ENCODE measurements around the gene HPS1. TPM values are rescaled to one million over a fixed set of nuclear protein-coding genes. Genes with fewer than 3 reads are reported as not detected.

The HPS1 gene
- total RNA-seq, 1 donor from 2014 or later = 34.7 TPM

DNA sequence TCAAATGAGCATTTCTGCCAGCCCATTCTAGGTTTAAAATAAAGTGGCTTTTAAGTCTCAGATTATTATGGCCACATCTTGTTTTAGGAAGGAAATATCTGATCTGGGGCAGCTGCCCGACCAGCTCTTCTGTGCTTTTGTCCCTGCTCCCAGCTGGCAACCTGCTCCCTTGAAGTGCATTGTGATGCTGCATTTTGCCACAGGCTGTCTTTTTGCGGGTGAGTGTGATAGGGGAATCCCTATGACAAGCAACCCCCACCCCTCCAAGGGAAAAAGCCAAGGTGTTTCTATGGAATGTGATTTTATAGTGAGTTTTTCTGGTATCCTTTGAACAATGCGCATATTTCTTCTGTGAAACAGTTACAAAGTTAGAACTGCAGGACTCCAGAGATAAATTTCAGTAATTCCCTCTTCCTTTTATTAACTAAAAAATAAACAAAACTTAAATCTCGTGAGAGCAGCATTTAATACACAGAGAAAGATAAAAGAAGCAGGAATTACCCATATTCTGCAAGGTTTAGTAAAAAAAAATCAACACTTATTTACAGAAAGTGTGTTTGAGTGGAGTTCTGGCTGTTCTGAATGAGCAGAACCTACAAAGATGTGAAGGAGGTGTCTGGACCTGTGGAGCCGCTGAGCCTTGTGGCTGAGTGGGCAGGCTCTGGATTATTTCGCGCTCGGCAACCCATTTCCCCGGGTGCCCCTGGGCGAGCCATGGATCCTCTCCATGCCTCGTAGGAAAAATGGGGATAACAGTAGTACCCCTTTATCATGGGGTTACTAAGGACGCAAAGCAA is 10.1 kb upstream of the HPS1 start:
- Mint-ChIP-seq H3K27ac (ENCODE audit: unreplicated experiment) (no peak overlapping the region), H3K4me3 (ENCODE audit: unreplicated experiment) (no peak overlapping the region), H3K9me3 (ENCODE audit: unreplicated experiment) (no peaks in the 10 kb centered on the region), H3K27me3 (ENCODE audit: low read depth, unreplicated experiment) (peaks cover 11% of the 10 kb centered on the region), H3K4me1 (ENCODE audit: low read depth, unreplicated experiment) (peaks cover 16% of the 10 kb centered on the region), H3K36me3 (ENCODE audit: low read depth, unreplicated experiment) (no peaks in the 10 kb centered on the region)
- no peaks in the 10 kb centered on the region for H4K20me1 ChIP-seq (ENCODE audit: insufficient read depth, low read length)
- TF ChIP-seq, protein P1, sequence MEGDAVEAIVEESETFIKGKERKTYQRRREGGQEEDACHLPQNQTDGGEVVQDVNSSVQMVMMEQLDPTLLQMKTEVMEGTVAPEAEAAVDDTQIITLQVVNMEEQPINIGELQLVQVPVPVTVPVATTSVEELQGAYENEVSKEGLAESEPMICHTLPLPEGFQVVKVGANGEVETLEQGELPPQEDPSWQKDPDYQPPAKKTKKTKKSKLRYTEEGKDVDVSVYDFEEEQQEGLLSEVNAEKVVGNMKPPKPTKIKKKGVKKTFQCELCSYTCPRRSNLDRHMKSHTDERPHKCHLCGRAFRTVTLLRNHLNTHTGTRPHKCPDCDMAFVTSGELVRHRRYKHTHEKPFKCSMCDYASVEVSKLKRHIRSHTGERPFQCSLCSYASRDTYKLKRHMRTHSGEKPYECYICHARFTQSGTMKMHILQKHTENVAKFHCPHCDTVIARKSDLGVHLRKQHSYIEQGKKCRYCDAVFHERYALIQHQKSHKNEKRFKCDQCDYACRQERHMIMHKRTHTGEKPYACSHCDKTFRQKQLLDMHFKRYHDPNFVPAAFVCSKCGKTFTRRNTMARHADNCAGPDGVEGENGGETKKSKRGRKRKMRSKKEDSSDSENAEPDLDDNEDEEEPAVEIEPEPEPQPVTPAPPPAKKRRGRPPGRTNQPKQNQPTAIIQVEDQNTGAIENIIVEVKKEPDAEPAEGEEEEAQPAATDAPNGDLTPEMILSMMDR (IDR thresholded peaks at IDR 0.05; ENCODE audit: insufficient read depth, low read depth, low read length) = no peak
- TF ChIP-seq EZH2 (IDR thresholded peaks at IDR 0.05; ENCODE audit: insufficient read depth, low read length) = no peak
- H3K79me2 ChIP-seq (ENCODE audit: insufficient read depth, low read length) = no peaks in the 10 kb centered on the region
- H3K4me2 ChIP-seq (ENCODE audit: low read length) = no peak overlapping the region
- H3K4me3 ChIP-seq (ENCODE audit: insufficient read depth, low read depth, low read length) = no peak overlapping the region
- peaks cover 18% of the 10 kb centered on the region for H3K4me1 ChIP-seq (ENCODE audit: insufficient read depth, low read length)
- no peaks in the 10 kb centered on the region for H3K36me3 ChIP-seq (ENCODE audit: insufficient read depth, low read length)
- no peak overlapping the region for H3K27ac ChIP-seq (ENCODE audit: low read depth, low read length)
- H2AFZ ChIP-seq (ENCODE audit: low read depth, low read length) = no peak overlapping the region
- no peaks in the 10 kb centered on the region for H3K27me3 ChIP-seq (ENCODE audit: insufficient read depth, low read length)
- H3K9ac ChIP-seq (ENCODE audit: low read length) = no peak overlapping the region
- FAIRE-seq (no peak), DNase-seq (ENCODE audit: low read depth) (no peak)
- H3K9me3 ChIP-seq (ENCODE audit: insufficient read depth, low read depth, low read length) = no peaks in the 10 kb centered on the region

DNA sequence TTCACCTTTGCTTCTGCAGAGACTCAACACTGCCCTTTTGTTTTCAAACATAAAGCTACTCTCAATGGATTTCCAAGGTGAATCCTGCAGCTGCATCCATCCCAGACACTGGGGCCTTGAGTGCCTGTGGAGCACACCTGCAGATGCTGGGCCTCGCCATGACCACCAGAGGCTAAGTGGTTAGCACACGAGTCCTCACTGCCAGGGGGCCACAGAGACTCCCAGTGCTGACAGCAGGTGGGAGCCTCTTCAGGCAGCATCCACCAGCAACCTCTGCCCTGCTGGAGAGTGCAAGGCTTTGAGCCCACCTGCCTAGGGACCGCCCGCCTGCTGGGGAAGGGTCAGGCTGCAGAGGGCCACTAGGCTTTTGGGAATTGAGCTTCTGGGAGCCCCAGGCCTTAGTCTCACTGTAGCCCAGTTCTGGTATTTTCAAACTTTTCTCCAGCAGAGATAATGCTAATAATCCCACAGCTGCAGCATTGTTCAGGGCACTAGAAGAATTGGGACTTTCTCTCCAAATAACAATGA is 9.4 kb upstream of the HPS1 start:
- Mint-ChIP-seq H3K4me1 (ENCODE audit: low read depth, unreplicated experiment) (peaks cover 13% of the 10 kb centered on the region), H3K27me3 (ENCODE audit: low read depth, unreplicated experiment) (peaks cover 11% of the 10 kb centered on the region), H3K9me3 (ENCODE audit: unreplicated experiment) (no peaks in the 10 kb centered on the region), H3K4me3 (ENCODE audit: unreplicated experiment) (no peak overlapping the region), H3K27ac (ENCODE audit: unreplicated experiment) (no peak overlapping the region), H3K36me3 (ENCODE audit: low read depth, unreplicated experiment) (no peaks in the 10 kb centered on the region)
- Histone ChIP-seq H3K27ac (ENCODE audit: low read depth, low read length) (no peak overlapping the region), H3K4me3 (ENCODE audit: insufficient read depth, low read depth, low read length) (no peak overlapping the region), H3K79me2 (ENCODE audit: insufficient read depth, low read length) (no peaks in the 10 kb centered on the region), H3K9ac (ENCODE audit: low read length) (no peak overlapping the region), H3K4me1 (ENCODE audit: insufficient read depth, low read length) (peaks cover 10% of the 10 kb centered on the region), H2AFZ (ENCODE audit: low read depth, low read length) (no peak overlapping the region), H4K20me1 (ENCODE audit: insufficient read depth, low read length) (no peaks in the 10 kb centered on the region), H3K27me3 (ENCODE audit: insufficient read depth, low read length) (no peaks in the 10 kb centered on the region), H3K9me3 (ENCODE audit: insufficient read depth, low read depth, low read length) (no peaks in the 10 kb centered on the region), H3K36me3 (ENCODE audit: insufficient read depth, low read length) (no peaks in the 10 kb centered on the region), H3K4me2 (ENCODE audit: low read length) (no peak overlapping the region)
- DNase-seq (ENCODE audit: low read depth) = no peak
- no peak for FAIRE-seq
- TF ChIP-seq, protein P1 (IDR thresholded peaks at IDR 0.05; ENCODE audit: insufficient read depth, low read depth, low read length) = no peak

DNA sequence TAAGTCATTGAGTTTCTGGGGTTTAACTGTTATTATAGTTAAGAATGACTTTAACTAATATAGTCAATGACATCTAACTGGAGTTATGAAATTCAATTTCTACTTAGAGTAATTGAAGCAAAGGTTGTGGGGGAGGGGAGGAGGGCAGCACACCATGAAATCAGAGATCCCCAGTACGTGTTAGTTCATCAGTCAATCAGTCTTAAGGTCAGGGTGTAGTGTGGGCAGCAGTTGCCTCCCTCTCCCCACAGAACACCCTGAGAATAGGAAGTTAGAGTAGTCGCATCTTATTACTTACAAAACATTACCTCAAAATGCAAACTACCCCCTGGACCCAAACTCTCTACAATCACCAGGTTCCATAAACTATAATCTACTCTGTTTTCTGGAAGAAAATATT is 7.0 kb upstream of the HPS1 start:
- no peaks in the 10 kb centered on the region for H3K27me3 ChIP-seq (ENCODE audit: insufficient read depth, low read length)
- Mint-ChIP-seq H3K4me1 (ENCODE audit: low read depth, unreplicated experiment) (no peaks in the 10 kb centered on the region), H3K9me3 (ENCODE audit: unreplicated experiment) (peaks cover 2% of the 10 kb centered on the region), H3K36me3 (ENCODE audit: low read depth, unreplicated experiment) (no peaks in the 10 kb centered on the region), H3K27me3 (ENCODE audit: low read depth, unreplicated experiment) (peaks cover 11% of the 10 kb centered on the region), H3K4me3 (ENCODE audit: unreplicated experiment) (no peak overlapping the region), H3K27ac (ENCODE audit: unreplicated experiment) (no peak overlapping the region)
- no peak overlapping the region for H3K4me2 ChIP-seq (ENCODE audit: low read length)
- H3K79me2 ChIP-seq (ENCODE audit: insufficient read depth, low read length) = no peaks in the 10 kb centered on the region
- H2AFZ ChIP-seq (ENCODE audit: low read depth, low read length) = no peak overlapping the region
- H3K27ac ChIP-seq (ENCODE audit: low read depth, low read length) = no peak overlapping the region
- no peak for DNase-seq (ENCODE audit: low read depth)
- no peaks in the 10 kb centered on the region for H3K9me3 ChIP-seq (ENCODE audit: insufficient read depth, low read depth, low read length)
- H3K4me1 ChIP-seq (ENCODE audit: insufficient read depth, low read length) = no peaks in the 10 kb centered on the region
- H3K36me3 ChIP-seq (ENCODE audit: insufficient read depth, low read length) = no peaks in the 10 kb centered on the region
- no peak overlapping the region for H3K4me3 ChIP-seq (ENCODE audit: insufficient read depth, low read depth, low read length)
- H4K20me1 ChIP-seq (ENCODE audit: insufficient read depth, low read length) = no peaks in the 10 kb centered on the region
- no peak overlapping the region for H3K9ac ChIP-seq (ENCODE audit: low read length)
- no peak for FAIRE-seq
- TF ChIP-seq, protein P1 (IDR thresholded peaks at IDR 0.05; ENCODE audit: insufficient read depth, low read depth, low read length) = no peak
- TF ChIP-seq EZH2 (IDR thresholded peaks at IDR 0.05; ENCODE audit: insufficient read depth, low read length) = no peak
